Keratinocyte (primary cell): Measurements from ENCODE around the gene CCNY.

ENCODE experiments used
- CTCF ChIP-seq, 3 experiments: IDR thresholded peaks in 1 of 3; conservative IDR thresholded peaks in 1 of 3; optimal IDR thresholded peaks in 1 of 3; 2 replicates in 2 of 3; 3 replicates in 1 of 3; pipeline versions ENCODE3 to v1.5.1; 2011; ENCODE audit warnings: low read length in 3 of 3, mild to moderate bottlenecking in 3 of 3, moderate library complexity in 2 of 3, control low read depth in 1 of 3, inconsistent platforms in 1 of 3; ENCODE audit not compliant: insufficient read depth in 2 of 3; ENCODE audit errors: extremely low read depth in 1 of 3
- EZH2 ChIP-seq: IDR thresholded peaks from one replicate; pipeline ENCODE4 v1.6.1; 2012; ENCODE audit warnings: inconsistent platforms, mild to moderate bottlenecking, low read length, moderate library complexity

DNA sequence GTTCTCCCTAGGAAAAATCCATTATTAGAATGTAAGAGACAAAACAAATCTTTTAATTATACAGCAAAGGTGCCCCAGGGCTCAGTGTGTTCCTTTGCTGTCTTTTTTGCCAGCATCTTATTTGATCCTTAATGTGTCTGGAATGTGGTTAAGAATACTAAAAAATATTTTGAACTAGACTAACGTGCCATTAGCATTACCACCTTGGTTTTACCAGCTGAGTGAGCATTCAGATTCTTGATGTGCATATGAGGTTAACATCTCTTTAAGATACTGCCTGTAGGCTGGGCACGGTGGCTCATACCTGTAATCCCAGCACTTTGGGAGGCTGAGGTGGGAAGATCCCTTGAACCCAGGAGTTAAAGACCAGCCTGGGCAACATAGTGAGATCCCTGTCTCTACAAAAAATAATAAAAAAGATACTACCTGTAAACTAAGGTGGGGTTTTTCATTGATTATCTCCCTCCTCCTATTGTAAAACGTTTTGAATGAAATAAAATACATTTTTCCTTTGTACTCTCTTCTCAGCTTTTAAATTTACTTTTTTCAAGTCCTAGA, 96.6 kb downstream of the CCNY start:
- TF ChIP-seq CTCF (optimal IDR thresholded peaks at IDR 0.05 in 1 of 3, IDR thresholded peaks at IDR 0.05 in 1 of 3, conservative IDR thresholded peaks at IDR 0.05 in 1 of 3; ENCODE audit: extremely low read depth in 1 of 3, insufficient read depth in 2 of 3, low read length in 3 of 3) (no peak), EZH2 (no peak)
